HG03066 (cell line): ENCODE results near the gene SYPL1.

ENCODE experiments used
- ATAC-seq: cut with Tn5 transposase; IDR thresholded peaks from one replicate; pipeline ENCODE4 v1.9.1; 2021; ENCODE audit warnings: low read depth; ENCODE audit not compliant: unreplicated experiment

The SYPL1 gene

DNA sequence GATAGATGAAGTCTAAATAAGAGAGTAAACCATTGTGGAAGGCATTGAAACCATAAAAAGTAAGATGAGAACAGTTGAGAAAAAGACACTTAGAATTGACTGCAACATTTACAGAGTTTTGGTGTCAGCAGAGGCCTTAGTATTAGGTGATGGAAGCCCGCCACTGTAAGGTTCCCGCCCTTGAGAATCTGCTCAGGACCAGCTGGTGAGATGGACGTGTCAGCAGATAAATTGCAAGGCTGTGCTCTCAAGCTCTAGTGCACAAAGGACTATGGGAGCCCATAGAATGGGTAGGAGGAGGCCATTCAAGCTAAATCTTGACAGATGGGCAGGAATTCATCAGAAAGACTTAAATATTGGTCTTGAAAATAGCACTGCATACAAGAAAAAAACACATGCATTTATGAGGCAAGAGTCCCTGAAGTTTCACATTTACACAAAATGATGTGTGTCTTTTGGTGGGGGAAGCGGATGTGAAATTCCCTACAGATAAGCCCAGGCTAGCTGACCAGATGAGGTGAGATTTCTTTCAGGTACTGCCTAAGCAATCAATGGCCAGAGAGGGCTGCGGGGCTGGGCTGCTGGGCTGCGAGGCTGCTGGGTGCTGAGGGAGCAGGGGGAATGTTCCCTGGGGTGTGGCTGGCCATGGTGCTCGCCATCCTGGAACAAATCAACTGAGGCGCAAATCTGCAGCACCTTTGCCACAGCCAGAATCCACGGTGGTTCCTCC, 42.5 kb downstream of the SYPL1 start:
- no peak for ATAC-seq

- ATAC-seq, result no peak
Measured at GRCh38 chr7:106068986-106069385, 43.1 kb downstream of the SYPL1 start.

DNA sequence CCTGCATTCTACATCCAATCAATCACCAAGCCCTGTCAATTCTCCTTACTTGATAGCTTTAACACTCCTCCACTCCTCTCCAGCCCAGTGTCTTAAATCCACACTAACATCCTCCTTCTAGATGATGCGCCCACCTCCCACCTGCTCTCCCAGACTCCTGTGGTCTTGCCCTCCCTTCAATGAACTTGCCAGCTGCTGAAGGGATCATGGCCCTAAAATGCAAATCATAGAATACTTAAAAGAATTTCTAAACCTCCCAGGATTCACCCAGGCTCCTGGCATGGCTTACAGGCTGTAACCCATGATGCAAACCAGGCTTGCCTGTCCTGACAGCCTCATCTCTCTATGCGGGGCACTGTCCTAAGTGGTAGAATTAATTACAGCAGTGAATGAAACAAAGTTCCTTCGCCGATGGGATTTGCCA, 43.6 kb downstream of the SYPL1 start:
- no peak for ATAC-seq

- no peak for ATAC-seq
Measured at GRCh38 chr7:106067678-106068077, 44.4 kb downstream of the SYPL1 start.

GRCh38 chr7:106065575-106066500, 46.3 kb downstream of the SYPL1 start:
- no peak for ATAC-seq

- no peak for ATAC-seq
Measured at GRCh38 chr7:106064771-106065574, 47.1 kb downstream of the SYPL1 start.

DNA sequence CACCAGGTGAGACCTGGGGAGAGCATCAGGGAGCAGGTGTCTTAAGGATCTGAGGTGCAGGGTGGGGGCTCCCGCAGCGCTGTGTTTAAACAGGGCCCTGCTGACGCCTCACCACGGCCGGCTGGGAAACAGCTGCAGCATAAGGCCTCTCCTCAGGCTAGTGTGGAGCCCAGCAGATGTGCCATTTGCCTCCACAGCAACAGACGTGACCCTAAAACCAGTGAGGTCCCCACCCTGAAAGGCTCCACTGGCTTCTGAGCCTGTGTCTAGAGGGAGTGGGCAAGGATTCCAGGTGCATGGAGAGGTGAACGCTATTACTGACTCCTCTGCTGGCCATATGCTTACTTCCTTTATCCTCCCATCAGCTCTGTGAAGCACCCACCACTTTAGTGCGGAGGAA, 47.8 kb downstream of the SYPL1 start:
- no peak for ATAC-seq

- ATAC-seq, result no peak
Measured at GRCh38 chr7:106063692-106064091, 48.4 kb downstream of the SYPL1 start.

- no peak for ATAC-seq
Measured at GRCh38 chr7:106063024-106063423, 49.1 kb downstream of the SYPL1 start.

- ATAC-seq, result no peak
Measured at GRCh38 chr7:106062521-106062931, 49.6 kb downstream of the SYPL1 start.

DNA sequence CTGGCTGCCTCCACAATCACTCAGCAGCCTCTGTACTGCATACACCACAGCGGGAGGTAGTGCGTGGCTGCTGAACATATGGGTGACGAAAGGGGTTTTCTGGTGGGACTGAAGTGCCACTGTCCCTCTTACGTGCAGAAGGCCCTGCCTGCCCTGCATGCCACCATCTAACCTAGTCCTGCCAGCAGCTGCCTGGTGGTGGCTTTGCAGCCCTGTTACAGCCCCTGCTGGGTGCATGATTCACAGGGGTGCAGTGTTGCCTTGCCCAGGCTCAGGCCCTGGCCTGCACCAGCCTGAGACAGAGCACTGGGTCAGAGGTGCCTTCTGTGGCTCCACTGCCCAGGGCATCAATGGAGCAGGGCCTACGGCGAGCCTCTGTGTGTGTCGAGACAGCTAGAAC, 50.1 kb downstream of the SYPL1 start:
- no peak for ATAC-seq

DNA sequence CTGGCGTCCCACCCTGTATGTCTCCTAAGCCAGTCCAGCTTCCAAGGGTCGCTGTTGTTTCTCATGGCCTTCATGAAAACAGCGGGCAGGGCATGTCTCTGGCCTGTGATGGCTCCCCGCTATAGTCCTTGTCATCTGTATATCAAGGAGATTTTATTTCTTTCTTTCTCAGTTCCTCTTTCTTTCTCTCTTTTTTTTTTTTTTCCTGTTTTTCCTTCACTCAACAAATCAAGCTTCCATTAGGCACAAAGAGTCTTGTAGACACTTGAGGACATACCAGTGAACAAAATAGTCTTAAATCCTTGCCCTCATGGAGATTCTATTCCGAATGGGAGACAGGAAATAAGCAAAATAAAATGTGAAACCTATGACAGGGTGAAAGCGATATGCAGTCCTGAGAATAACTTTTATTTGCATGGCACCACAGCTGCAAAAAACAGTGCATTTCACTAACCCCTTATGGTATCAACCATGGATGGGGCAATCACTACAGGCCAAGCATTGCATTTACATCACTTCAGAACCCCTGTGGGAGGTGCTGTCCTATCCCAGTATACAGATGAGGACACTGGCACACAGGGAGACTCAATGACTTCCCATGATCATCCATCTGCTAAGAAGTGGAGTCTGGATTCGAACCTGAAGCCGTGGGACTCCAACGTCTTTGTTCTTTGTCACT, 50.7 kb downstream of the SYPL1 start:
- ATAC-seq, result peak; percentile 38

DNA sequence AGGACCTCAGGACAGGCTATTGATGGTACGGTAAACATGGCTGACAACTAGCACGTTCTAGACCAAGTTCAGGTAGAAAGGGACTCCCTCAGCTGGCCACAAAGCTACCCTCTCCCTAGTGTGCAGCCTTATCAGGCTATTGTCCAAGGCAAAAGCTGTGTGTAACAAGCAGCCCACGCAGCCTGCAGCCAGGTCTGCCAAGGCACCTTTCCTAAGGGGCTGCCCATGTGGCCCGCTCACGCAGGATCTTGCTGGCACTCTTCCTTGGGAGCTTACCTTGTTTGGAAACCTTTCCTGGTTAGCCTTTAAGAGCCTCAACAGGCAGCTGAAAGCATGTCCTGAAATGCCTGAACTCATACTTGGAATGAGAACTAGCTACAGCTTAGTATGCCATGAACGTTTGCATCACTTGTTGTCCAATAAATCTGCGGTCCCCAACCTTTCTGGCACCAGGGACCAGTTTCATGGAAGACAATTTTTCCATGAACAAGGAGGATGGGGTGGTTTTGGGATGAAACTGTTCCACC, 51.7 kb downstream of the SYPL1 start:
- no peak for ATAC-seq

DNA sequence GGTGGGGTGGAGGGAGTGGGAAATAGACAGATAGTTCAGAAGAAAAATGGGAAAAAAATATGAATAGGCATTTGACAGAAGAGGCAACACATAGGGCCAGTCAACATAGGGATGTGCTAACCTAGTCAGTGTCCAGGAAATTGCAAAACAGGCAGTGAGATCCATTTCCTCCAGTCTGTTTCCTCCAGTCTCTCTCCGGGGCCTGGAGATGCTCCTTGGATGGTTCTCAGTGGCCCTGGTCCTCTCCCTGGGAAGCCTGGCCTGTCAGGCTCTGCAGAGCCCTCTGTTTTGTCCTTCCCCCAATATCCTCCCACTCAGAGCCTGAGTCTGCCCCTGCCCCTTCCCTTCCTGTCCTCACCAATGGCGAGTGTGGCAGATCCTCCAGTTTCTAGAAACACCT, 52.6 kb downstream of the SYPL1 start:
- no peak for ATAC-seq

DNA sequence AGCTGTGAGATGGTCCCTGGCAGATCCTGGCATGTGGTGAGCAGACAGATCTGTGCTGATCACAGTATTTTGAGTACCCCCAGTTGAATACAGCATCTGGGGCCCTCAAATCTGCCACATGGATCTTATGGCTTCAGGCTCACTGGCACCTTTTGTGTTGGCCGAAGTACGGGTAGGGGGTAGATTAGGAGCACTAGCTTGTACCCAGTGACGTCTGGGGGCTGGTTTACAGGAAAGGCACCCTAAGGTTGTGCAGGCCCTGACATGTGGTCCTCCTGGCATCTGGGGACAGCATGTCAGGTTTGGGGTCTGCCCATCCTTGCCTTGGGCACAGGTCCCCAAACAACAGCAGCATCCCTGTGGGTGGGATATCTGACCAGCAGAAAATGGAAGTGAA, 53.2 kb downstream of the SYPL1 start:
- no peak for ATAC-seq

DNA sequence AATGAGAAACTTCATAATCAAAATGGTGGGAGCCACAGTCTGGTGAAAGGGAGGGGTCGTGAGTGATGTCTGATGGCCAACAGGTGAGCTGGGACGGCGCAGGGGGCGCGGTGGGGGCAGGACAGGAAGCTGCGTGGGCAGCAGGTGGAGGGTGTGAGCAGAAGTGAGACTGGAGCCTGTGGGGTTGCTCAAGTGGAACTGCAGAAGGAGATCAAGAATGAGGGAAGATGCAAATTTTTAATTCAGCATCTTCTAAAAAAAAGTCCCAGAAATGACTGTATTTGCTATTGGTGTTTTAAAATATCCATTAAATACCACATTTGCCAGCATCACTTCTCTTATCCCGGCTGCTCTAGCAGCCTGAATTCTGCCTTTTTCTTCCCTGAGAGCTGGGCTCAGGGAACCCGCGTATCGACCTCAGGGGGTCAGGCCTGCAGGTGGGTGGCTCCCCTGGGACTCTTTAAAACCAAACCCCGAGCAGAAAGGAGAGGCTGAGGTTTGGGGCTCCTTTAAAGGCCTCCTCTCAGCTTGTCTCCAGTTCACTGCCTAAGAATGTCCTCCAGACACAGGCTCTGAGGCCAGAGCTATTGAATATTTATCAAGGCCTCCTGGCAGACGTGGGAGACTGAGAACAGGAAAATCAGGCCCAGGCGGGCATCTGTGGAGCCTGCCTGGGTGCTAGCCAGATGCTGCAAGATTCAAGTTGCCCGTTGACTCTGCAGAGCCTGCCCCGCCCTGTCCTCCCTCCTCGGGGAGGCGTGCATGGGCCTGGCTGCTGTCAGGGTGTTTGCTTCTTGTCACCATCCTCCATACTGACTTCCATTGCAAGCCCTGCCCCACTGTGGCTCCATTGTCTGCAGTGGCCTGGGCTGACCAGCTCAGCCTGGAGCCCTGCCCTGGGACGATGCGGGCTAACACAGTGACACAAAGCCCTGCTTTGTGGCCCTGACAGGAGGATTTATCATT, 53.9 kb downstream of the SYPL1 start:
- ATAC-seq, result peak; percentile 56

GRCh38 chr7:106057204-106057961, 54.7 kb downstream of the SYPL1 start:
- no peak for ATAC-seq

DNA sequence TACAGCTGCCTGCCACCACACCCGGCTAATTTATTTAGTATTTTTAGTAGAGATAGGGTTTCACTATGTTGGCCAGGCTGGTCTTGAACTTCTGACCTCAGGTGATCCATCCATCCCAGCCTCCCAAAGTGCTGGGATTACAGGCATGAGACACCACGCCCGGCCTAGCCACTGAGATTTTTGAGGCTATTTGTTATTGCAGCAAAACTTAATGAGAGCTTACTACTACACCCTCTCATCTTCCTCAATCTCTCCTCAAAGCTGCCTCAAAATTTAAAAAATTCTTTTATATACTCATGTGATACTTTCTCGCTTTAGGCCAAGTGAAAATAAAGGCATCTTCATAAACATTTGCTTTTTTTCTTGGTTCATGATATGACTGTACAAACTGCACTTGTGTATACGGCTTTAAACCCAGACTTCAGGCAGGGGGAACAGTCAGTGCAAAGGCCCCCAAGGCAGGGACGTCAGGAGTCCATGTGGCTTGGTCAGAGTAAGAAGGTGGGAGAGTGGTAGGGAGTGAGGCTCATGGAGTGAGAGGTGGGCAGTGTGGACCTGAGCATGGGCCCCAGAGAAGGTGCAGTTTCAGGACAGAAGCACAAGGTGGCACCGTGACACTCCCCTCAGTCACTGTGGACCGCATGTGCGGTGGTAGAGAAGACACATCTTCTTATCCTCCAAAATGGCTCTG, 55.5 kb downstream of the SYPL1 start:
- peak; percentile 34 for ATAC-seq
